Left lung (tissue), 10 donors: ENCODE measurements around the gene DAAM1. TPM values are rescaled to one million over a fixed set of nuclear protein-coding genes. Genes with fewer than 3 reads are reported as not detected.

Experiments
- ATAC-seq: fragments of 200-7000 bp; cut with Tn5 transposase; one replicate; pipeline ENCODE4 v1.9.1; 2020; ENCODE audit warnings: moderate library complexity
- DNase-seq, 4 donors: peaks; one replicate each; pipeline ENCODE4 v3.0.0-alpha.2; 2013 to 2020
- H3K27ac ChIP-seq, 2 donors: fragments of 200-600 bp; sonication (generic) in 1 of 2; one replicate each; pipeline versions ENCODE4 v1.5.0 to v1.8.0; 2020 to 2021
- H3K27me3 ChIP-seq, 2 donors: fragments of 200-600 bp; sonication (generic) in 1 of 2; one replicate each; pipeline versions ENCODE4 v1.5.0 to v1.8.0; 2020 to 2021
- H3K36me3 ChIP-seq, 2 donors: fragments of 200-600 bp; sonication (generic) in 1 of 2; one replicate each; pipeline versions ENCODE4 v1.5.0 to v1.8.0; 2020 to 2021
- H3K4me1 ChIP-seq, 2 donors: fragments of 200-600 bp; one replicate each; pipeline ENCODE4 v1.8.0; 2021
- H3K4me3 ChIP-seq, 2 donors: fragments of 200-600 bp; sonication (generic) in 1 of 2; one replicate each; pipeline versions ENCODE4 v1.5.0 to v1.8.0; 2020 to 2021; ENCODE audit warnings: mild to moderate bottlenecking in 1 of 2
- H3K9me3 ChIP-seq, 2 donors: fragments of 200-600 bp; sonication (generic) in 1 of 2; one replicate each; pipeline versions ENCODE4 v1.5.0 to v1.8.0; 2020 to 2021
- CTCF ChIP-seq, 2 donors: fragments of 200-600 bp; sonication (generic) in 1 of 2; IDR thresholded peaks; one replicate each; pipeline versions ENCODE4 v1.5.0 to v1.8.0; 2021; ENCODE audit warnings: antibody characterized with exemption in 2 of 2
- intact Hi-C, 2 donors: fragments of 100-400 bp; cut with DNase I; formaldehyde crosslinking; loops; one replicate each; pipeline versions ENCODE4 v1.11.2 to v1.14.2; 2022
- polyA plus RNA-seq, 6 donors: library from polyadenylated mRNA; unstranded; fragments of 120-200 nt; gene quantifications; one replicate each; pipeline ENCODE4 v1.2.1, GENCODE V29; 2013; ENCODE audit not compliant: insufficient read length in 6 of 6
- total RNA-seq, 2 donors: library from RNA; stranded (reverse); fragmentation: NEBNext Ultra II Directional; extraction: Animal tissue kit (Norgen Biotek cat#: 25700); gene quantifications; one replicate each; pipeline ENCODE4 v1.2.1, GENCODE V29; 2021
- donor health status: DM: no; HTN: yes; CAD: no.
- donor health status: DM: no; HTN: no; CAD: no.

The DAAM1 gene
- total and polyA plus RNA-seq, 8 donors = 47.5 to 68.4 (median 51.0) TPM

GRCh38 chr14:59336706-59337105 lies 148.2 kb downstream of the DAAM1 start:
- ATAC-seq (no peak), DNase-seq (no peak)
- peaks cover 0 to 8% of the 10 kb centered on the region in 2 donors for H3K36me3 ChIP-seq
- no peak overlapping the region for H3K4me3 ChIP-seq
- intact Hi-C loops = no loop called here
- H3K4me1 ChIP-seq = peaks cover 30 to 51% of the 10 kb centered on the region in 2 donors
- no peak for TF ChIP-seq CTCF (IDR thresholded peaks at IDR 0.05)
- peak overlapping the region; percentile 72 to 76 for H3K27ac ChIP-seq
- H3K9me3 ChIP-seq = no peaks in the 10 kb centered on the region
- no peaks in the 10 kb centered on the region for H3K27me3 ChIP-seq

- ATAC-seq (peak; percentile 20), DNase-seq (peak in 3 of 4 donors; percentile 59 to 79 (median 69))
- no peaks in the 10 kb centered on the region for H3K27me3 ChIP-seq
- peaks cover 0 to 5% of the 10 kb centered on the region in 2 donors for H3K36me3 ChIP-seq
- intact Hi-C loops = no loop called here
- no peak for TF ChIP-seq CTCF (IDR thresholded peaks at IDR 0.05)
- H3K9me3 ChIP-seq = no peaks in the 10 kb centered on the region
- no peak overlapping the region for H3K4me3 ChIP-seq
- peak overlapping the region; percentile 72 to 76 for H3K27ac ChIP-seq
- peaks cover 30 to 51% of the 10 kb centered on the region in 2 donors for H3K4me1 ChIP-seq
Observed at GRCh38 chr14:59337141-59337611, 148.7 kb downstream of the DAAM1 start.

GRCh38 chr14:59338761-59339160 lies 150.3 kb downstream of the DAAM1 start:
- ATAC-seq (no peak), DNase-seq (no peak)
- Histone ChIP-seq H3K27me3 (no peaks in the 10 kb centered on the region), H3K9me3 (no peaks in the 10 kb centered on the region), H3K27ac (no peak overlapping the region), H3K36me3 (peaks cover 0 to 5% of the 10 kb centered on the region in 2 donors), H3K4me1 (peaks cover 19 to 39% of the 10 kb centered on the region in 2 donors), H3K4me3 (no peak overlapping the region)
- intact Hi-C loops = no loop called here
- TF ChIP-seq CTCF (IDR thresholded peaks at IDR 0.05) = no peak

- DNase-seq (no peak), ATAC-seq (no peak)
- intact Hi-C loops = no loop called here
- Histone ChIP-seq H3K9me3 (no peaks in the 10 kb centered on the region), H3K4me3 (no peak overlapping the region), H3K36me3 (peaks cover 0 to 5% of the 10 kb centered on the region in 2 donors), H3K4me1 (peaks cover 14 to 30% of the 10 kb centered on the region in 2 donors), H3K27me3 (no peaks in the 10 kb centered on the region), H3K27ac (no peak overlapping the region)
- no peak for TF ChIP-seq CTCF (IDR thresholded peaks at IDR 0.05)
Observed at GRCh38 chr14:59339524-59340330, 151.3 kb downstream of the DAAM1 start.

- intact Hi-C loops = no loop called here
- Histone ChIP-seq H3K9me3 (no peaks in the 10 kb centered on the region), H3K4me1 (peaks cover 0 to 10% of the 10 kb centered on the region in 2 donors), H3K4me3 (no peak overlapping the region), H3K27ac (no peak overlapping the region), H3K36me3 (peaks cover 0 to 9% of the 10 kb centered on the region in 2 donors), H3K27me3 (no peaks in the 10 kb centered on the region)
- DNase-seq (no peak), ATAC-seq (no peak)
- no peak for TF ChIP-seq CTCF (IDR thresholded peaks at IDR 0.05)
Observed at GRCh38 chr14:59341858-59342477, 153.5 kb downstream of the DAAM1 start.
